Neutrophil (primary cell): ENCODE data around the gene PRODH.
"Not testable (repeated sequence)": the region's sequence is repeated elsewhere in the genome, so short reads cannot be mapped to it uniquely, and the experiment has no call there.

Experiments
- H3K27ac ChIP-seq: fragments of 200-600 bp; sonication (generic); 2 replicates; pipeline ENCODE4 v1.5.1; 2016; ENCODE audit warnings: mild to moderate bottlenecking, moderate library complexity
- H3K27me3 ChIP-seq: fragments of 200-600 bp; sonication (generic); 2 replicates; pipeline ENCODE4 v1.6.0; 2016; ENCODE audit warnings: mild to moderate bottlenecking
- H3K36me3 ChIP-seq: fragments of 200-600 bp; sonication (generic); 2 replicates; pipeline ENCODE4 v1.5.1; 2017
- H3K4me1 ChIP-seq, 2 experiments: fragments of 200-600 bp in 1 of 2; sonication (generic) in 1 of 2; 1 replicate in 1 of 2; 2 replicates in 1 of 2; pipeline versions ENCODE4 v1.5.1 to v1.6.1; 2013 to 2016; ENCODE audit warnings: low read depth in 1 of 2, low read length in 1 of 2, mild to moderate bottlenecking in 1 of 2, moderate library complexity in 1 of 2; ENCODE audit not compliant: control insufficient read depth in 1 of 2, insufficient read depth in 1 of 2
- H3K4me3 ChIP-seq, 2 experiments: fragments of 200-600 bp in 1 of 2; sonication (generic) in 1 of 2; 1 replicate in 1 of 2; 2 replicates in 1 of 2; pipeline ENCODE4 v1.5.1; 2013 to 2016; ENCODE audit warnings: low read depth in 1 of 2, low read length in 1 of 2, mild to moderate bottlenecking in 1 of 2, moderate library complexity in 1 of 2
- H3K9me3 ChIP-seq: fragments of 200-600 bp; sonication (generic); 2 replicates; pipeline ENCODE4 v1.5.1; 2016
- CTCF ChIP-seq: fragments of 200-600 bp; sonication (generic); IDR thresholded peaks from 2 replicates; pipeline ENCODE4 v1.5.1; 2016; ENCODE audit warnings: antibody characterized with exemption

Gene PRODH

GRCh38 chr22:18970176-18970947 is 34.3 kb upstream of the PRODH start:
- H3K27ac ChIP-seq, result no peak overlapping the region
- H3K4me3 ChIP-seq, result peak overlapping the region in 1 of 2 experiments; percentile 10
- no peak for TF ChIP-seq CTCF
- no peaks in the 10 kb centered on the region for H3K9me3 ChIP-seq
- peaks cover 77% of the 10 kb centered on the region for H3K27me3 ChIP-seq
- H3K36me3 ChIP-seq, result no peaks in the 10 kb centered on the region
- peaks cover 3 to 6% of the 10 kb centered on the region in 2 experiments for H3K4me1 ChIP-seq

DNA sequence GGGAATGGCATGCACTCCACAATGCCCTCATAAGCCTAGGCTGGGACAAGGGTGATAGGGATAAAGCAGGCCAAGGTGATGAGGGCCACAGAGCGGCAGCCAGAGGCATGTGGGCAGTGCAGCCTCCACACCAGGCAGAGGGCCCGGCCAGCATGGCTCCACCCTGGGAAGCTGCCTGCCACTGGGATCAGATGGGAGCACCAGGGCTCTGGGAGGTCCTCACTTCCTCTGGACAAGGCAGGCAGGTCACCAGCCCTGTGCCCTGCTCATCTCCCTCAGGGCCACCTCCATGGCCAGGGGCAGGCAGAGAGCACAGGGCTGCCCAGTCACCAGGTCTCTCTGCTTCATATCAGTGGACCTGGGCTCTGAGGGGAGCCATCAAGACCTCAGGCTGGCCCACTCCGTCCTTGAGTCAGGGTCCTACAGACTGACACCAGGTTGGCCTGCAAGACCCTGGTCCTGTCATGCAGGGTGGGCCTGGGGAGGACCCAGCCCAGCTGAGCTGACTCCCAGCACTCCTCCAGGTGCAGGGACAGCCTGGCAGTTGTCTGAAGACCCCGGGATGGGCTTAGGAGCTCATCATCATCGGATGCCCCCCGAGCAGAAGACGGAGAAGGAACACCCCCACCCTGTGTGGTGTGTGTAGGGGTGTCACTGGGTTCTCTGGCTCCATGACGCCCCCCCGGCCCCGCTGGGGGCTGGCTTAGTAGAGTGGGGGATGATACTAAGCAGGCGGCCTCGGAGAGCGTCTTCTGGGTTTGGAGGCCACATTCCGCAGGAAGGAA is 33.3 kb upstream of the PRODH start:
- not testable (repeated sequence) for H3K4me1 ChIP-seq, H3K4me3 ChIP-seq, H3K36me3 ChIP-seq, H3K9me3 ChIP-seq, H3K27ac ChIP-seq
- H3K27me3 ChIP-seq, result peaks cover 72% of the 10 kb centered on the region

- no peaks in the 10 kb centered on the region for H3K36me3 ChIP-seq
- no peak for TF ChIP-seq CTCF
- peaks cover 3 to 6% of the 10 kb centered on the region in 2 experiments for H3K4me1 ChIP-seq
- H3K4me3 ChIP-seq, result no peak overlapping the region
- no peak overlapping the region for H3K27ac ChIP-seq
- H3K27me3 ChIP-seq, result peaks cover 62% of the 10 kb centered on the region
- no peaks in the 10 kb centered on the region for H3K9me3 ChIP-seq
Measured at GRCh38 chr22:18968011-18968749, 32.1 kb upstream of the PRODH start.

- H3K9me3 ChIP-seq, H3K27ac ChIP-seq, H3K4me1 ChIP-seq, H3K4me3 ChIP-seq, H3K36me3 ChIP-seq: not testable (repeated sequence)
- H3K27me3 ChIP-seq, result peaks cover 55% of the 10 kb centered on the region
Measured at GRCh38 chr22:18967391-18968010, 31.4 kb upstream of the PRODH start.

GRCh38 chr22:18966748-18967147 is 30.7 kb upstream of the PRODH start:
- Histone ChIP-seq H3K36me3 (no peaks in the 10 kb centered on the region), H3K4me1 (peaks cover 3 to 6% of the 10 kb centered on the region in 2 experiments), H3K9me3 (no peaks in the 10 kb centered on the region), H3K4me3 (no peak overlapping the region), H3K27ac (no peak overlapping the region), H3K27me3 (peaks cover 47% of the 10 kb centered on the region)
- no peak for TF ChIP-seq CTCF
